Caki2 (cell line): ENCODE measurements around the gene SH2D3C. TPM values are rescaled to one million over a fixed set of nuclear protein-coding genes. Genes with fewer than 3 reads are reported as not detected.
A peak's percentile ranks its signal among the peaks of the same experiment; 100 is the strongest.

Source experiments
- DNase-seq: peaks from one replicate; pipeline ENCODE4 v3.0.0-alpha.2; 2015; ENCODE audit warnings: low read depth
- in situ Hi-C: cut with HindIII; loops from 2 replicates; pipeline ENCODE4 v1.10.0; 2016; ENCODE audit warnings: low sequenced_read_pairs, low pct_unique_long_range_greater_than_20kb, mixed read lengths
- total RNA-seq: library from RNA; depleted of rRNA; stranded (reverse); fragments of >200 nt; shearing (Covaris generic); gene quantifications from 2 replicates; pipeline ENCODE4 v1.2.3, GENCODE V29; 2014; ENCODE audit warnings: low replicate concordance

Gene SH2D3C
- total RNA-seq, 1 experiment from 2014 or later, result not detected

GRCh38 chr9:127755061-127756060 is 23.1 kb downstream of the SH2D3C start:
- DNase-seq, result no peak
- in situ Hi-C loops, result no loop called here

- in situ Hi-C loops, result no loop called here
These were observed 24.1 kb downstream of the SH2D3C start for GRCh38 chr9:127754099-127755060.

DNA sequence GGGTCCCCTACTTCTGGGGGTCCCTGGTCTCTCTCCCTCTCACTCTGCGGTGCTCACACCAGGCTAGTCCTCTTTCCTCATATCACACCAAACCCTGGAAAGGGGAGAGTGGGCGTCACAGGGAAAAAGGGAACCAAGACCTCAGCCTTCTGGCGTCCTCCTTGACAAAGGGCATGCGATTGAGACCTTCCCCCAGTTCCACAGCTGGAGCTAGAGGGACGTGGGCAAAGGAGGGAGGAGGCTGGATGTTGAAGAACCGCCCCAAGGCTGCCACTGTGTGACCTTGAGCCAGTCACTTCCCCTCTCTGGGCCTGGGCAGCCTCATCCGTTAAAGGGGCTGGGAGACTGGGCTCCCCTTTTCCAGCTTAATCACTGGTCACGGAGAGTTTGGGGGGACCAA is 24.8 kb downstream of the SH2D3C start:
- DNase-seq, result no peak
- in situ Hi-C loops, result no loop called here

More at GRCh38 chr9:127754099-127755060, 24.1 kb downstream of the SH2D3C start:
- DNase-seq, result no peak

DNA sequence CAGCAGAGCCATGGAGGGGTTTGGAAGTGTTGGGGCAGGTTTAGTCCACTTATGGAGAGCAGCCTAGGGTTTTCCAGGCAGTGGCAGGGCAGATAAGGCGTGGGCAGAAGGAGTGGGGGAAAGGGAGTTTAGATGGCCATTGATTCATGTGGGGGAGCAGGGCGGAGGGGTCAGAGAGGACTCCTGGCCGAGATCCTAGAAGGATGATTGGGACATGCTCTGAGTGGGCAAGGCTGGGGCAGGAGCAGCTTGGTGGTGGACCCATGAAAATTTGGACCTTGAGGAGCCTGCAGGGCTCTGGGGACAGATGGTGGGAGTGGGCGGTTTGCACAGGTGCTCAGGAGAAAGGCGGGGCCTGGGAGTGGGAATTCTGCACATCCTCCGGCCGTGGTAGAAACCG is 25.3 kb downstream of the SH2D3C start:
- in situ Hi-C loops, result no loop called here
- DNase-seq, result no peak

DNA sequence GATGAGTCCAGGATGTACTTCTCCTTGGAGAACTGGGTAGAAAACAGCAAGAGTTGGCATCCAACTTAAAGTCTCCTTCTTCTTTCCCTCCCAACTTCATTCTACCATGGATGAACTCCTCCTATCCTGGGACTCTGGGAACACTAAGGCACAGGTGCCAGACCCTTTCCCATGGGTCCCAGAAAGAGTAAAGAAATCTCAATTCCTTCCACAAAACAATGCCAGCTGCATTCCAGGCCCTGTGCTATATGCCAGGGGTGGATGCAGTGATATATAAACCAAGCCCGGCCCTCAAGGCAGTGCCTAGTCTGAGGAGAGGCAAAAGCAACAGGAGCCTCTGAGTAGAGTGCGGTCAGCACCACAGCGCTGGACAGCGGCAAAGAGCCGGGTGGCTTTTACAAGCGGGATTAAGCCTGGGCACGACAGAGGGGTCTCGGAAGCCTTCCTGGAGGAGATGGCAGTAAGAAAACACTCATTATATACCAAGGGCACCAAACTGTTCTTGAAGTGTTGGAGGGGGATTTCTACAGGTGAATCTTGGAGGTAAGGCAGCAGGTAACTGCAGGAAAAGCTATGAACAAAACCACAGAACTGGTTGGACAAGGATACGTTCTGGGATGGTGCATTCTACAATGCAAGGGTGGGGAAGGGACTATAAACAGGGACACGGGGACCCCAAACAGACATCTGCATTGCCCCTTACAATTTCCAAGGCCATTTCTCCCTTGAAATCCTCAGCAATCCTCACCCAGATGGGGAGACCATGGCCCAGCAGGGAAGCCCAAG is 27.0 kb downstream of the SH2D3C start:
- in situ Hi-C loops, result no loop called here
- peak; percentile 31 for DNase-seq

GRCh38 chr9:127749090-127749787 is 29.2 kb downstream of the SH2D3C start:
- in situ Hi-C loops, result no loop called here

GRCh38 chr9:127746959-127747569 is 31.4 kb downstream of the SH2D3C start:
- no peak for DNase-seq
- in situ Hi-C loops, result no loop called here

More at GRCh38 chr9:127749090-127749787, 29.2 kb downstream of the SH2D3C start:
- DNase-seq, result no peak

- in situ Hi-C loops, result no loop called here
- DNase-seq, result no peak
These were observed 33.9 kb downstream of the SH2D3C start for GRCh38 chr9:127744398-127745110.

GRCh38 chr9:127742435-127743088 is 35.9 kb downstream of the SH2D3C start:
- peak; percentile 85 for DNase-seq
- in situ Hi-C loops, result no loop called here

DNA sequence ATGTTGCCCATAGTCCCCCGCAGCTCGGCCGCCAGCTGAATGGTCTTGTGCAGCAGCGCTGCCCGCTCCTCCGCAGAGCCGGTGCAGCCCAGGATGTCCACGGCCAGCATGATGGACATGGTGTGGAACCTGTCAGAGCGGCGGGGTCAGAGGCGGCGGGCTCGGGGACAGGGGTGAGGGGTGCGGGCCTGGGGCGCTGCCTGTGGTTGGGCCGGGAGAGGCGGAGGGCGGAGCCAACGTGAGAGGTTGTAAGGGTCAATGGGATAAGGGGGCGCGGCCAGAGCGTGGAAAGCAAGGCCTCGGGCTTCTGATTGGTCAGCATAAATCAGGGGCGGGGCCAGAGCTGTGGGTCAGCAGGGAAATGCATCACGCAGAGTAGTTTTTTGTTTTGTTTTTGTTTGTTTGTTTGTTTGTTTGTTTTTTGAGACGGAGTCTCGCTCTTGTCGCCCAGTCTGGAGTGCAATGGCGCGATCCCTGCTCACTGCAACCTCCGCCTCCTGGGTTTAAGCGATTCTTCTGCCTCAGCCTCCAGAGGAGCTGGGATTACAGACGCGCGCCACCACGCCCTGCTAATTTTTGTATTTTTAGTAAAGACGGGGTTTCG is 36.5 kb downstream of the SH2D3C start:
- in situ Hi-C loops, result no loop called here
- DNase-seq, result peak; percentile 62

DNA sequence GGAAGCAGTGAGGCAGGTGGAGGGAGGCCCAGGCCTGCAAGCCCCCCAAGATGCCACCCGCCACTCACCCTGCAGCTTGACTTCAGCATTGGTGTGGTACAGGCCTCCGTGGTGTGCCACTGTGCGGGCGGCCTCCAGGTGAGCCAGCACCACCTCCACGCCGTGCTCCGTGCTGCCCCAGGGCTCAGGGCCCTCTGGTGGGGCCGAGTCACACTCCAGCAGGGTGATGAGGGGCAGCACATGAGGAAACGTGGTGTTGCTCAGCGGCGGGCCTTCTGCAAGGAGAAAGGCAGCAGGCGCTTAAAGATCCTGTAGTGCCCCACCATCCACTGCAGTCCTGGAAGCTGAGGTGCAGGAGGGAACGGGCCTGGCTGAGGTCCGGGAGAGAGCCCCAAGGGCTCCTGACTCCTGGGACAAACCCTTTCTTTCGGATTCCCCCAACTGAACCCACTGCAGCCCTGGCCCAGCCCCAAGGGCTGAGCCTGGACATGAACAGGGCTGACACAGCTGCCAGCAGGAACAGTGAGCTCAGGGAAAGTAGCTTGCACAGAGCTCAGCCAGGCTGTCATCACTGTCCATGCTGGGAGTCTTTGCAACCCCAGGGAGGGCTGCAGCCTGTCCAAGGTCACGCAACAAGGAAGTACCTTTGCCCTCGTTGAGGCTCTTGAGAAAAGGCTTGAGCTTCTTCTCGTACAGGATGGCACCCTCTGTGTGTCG is 38.7 kb downstream of the SH2D3C start:
- DNase-seq, result peak; percentile 4
- in situ Hi-C loops, result no loop called here

- DNase-seq, result no peak
- in situ Hi-C loops, result no loop called here
These were observed 39.8 kb downstream of the SH2D3C start for GRCh38 chr9:127738666-127739065.

GRCh38 chr9:127735530-127736185 is 42.8 kb downstream of the SH2D3C start:
- no peak for DNase-seq
- in situ Hi-C loops, result no loop called here

DNA sequence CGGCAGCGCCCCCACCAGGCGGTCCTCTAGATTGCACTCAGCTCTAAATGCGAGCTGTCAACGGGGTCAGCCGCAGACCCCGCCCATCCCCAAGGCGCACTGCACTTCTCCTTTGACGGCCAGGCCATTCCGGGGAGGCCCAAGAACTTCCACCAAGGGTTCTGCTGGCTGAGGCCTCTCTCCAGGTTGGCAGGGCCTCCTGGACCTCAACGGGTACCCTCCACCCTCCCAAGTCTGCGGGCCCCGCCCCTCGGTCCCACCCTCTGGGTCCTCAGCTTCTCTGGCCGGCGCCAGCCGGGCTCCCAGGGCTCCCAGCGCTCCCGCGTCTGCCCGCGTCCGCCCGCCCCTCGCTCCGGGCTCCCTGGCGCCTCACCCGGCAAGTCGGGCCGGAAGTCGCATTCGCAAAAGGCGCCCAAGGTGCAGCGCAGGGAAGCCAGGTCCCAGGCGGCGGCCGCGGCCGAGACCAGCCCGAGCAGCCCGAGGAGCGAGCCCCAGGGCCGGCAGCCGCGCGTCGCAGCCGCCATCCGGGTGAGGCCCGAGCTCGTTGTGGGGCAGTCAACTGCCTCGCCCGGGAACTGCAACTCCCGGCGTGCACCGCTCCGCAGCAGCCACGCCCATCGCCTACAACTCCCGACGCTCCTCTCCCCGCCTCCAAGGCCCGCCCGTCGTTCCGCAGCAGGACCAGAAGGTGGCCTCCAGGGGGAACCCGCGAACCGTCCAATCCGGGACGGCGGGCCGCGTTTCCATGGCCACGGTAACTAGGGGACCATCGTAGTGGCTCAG is 43.5 kb downstream of the SH2D3C start, which contains the start of gene TOR2A:
Gene TOR2A (minus strand): TSS at position 548 of the 783 bp plus-strand sequence. CDS start 24 bp downstream, at position 524.
- in situ Hi-C loops, result no loop called here
- peak; percentile 98 for DNase-seq
